OCI-M2 (cell line): ENCODE data around the gene BTN1A1.
A peak's percentile ranks its signal among the peaks of the same experiment; 100 is the strongest.

Experiments used
- DNase-seq: peaks from one replicate; lab custom pipeline; 2025; ENCODE audit not compliant: unreplicated experiment; lab: John Stamatoyannopoulos, UW

The BTN1A1 gene

DNA sequence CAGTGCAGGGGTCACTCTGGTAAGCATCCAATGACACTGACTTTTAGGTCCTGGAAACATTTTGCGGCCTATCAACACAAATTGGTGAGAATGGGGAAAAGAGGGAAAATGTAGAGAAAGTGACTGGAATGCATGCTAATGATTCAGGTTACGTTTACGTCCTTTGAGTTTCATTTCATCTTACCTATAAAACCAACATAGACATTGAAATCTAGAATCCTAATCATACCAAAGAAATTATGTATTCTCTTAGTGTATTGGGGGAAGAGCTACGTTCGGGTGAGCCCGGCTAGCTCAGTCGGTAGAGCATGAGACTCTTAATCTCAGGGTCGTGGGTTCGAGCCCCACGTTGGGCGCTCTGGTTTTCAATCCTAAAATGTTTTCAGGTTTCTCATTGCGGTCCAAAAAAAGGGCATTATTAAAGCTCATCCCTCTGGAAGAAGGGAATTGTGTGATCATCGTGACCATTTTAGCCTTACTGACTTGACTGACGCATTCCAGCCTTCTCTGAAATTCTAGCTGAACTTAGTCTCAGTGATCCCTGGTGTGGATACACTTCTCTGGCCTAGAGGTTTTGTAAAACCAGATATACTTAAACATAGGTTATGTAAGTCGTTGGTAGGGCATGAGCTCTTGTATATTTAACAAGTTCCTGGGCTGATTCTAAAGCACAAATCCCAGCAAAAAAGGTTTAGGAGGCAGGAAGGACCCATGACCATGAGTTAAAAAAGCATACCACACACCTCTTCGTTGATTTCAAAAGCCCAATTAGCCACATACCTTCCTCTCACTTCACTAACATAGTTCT lies 56.4 kb downstream of the BTN1A1 start:
- peak; percentile 67 for DNase-seq
